GM23338 (cell line): Measurements from ENCODE around the gene LRRFIP1. TPM values are rescaled to one million over a fixed set of nuclear protein-coding genes. Genes with fewer than 3 reads are reported as not detected.

Source experiments
- ATAC-seq: fragments of 200-7000 bp; cut with Tn5 transposase; 3 replicates; pipeline ENCODE4 v1.9.1; 2020
- DNase-seq: peaks from one replicate; pipeline ENCODE4 v3.0.0-alpha.2; 2015; ENCODE audit warnings: low spot score
- H2AFZ ChIP-seq: fragments of 200-600 bp; sonication (generic); 2 replicates; pipeline ENCODE4 v1.8.0; 2016; ENCODE audit warnings: antibody characterized with exemption, mild to moderate bottlenecking, moderate library complexity
- H3F3A ChIP-seq: fragments of 200-600 bp; sonication (generic); replicated peaks from 2 replicates; pipeline ENCODE4 v1.8.0; 2017; ENCODE audit warnings: antibody characterized with exemption, mixed run types, low read depth
- H3K27ac ChIP-seq: fragments of 200-600 bp; sonication (generic); 2 replicates; pipeline ENCODE4 v1.6.1; 2016; ENCODE audit warnings: low read depth
- H3K27me3 ChIP-seq: fragments of 200-600 bp; sonication (generic); 2 replicates; pipeline ENCODE4 v1.8.0; 2016; ENCODE audit warnings: mild to moderate bottlenecking, mixed run types, moderate library complexity; ENCODE audit not compliant: insufficient read depth
- H3K36me3 ChIP-seq: fragments of 200-600 bp; sonication (generic); 2 replicates; pipeline ENCODE4 v1.8.0; 2016; ENCODE audit warnings: mild to moderate bottlenecking; ENCODE audit not compliant: insufficient read depth
- H3K4me1 ChIP-seq: fragments of 200-600 bp; sonication (generic); 2 replicates; pipeline ENCODE4 v1.8.0; 2016; ENCODE audit warnings: mild to moderate bottlenecking, moderate library complexity; ENCODE audit not compliant: insufficient read depth
- H3K4me2 ChIP-seq: fragments of 200-600 bp; sonication (generic); 2 replicates; pipeline ENCODE4 v1.7.1; 2017; ENCODE audit warnings: mixed run types
- H3K4me3 ChIP-seq: fragments of 200-600 bp; sonication (generic); 2 replicates; pipeline ENCODE4 v1.6.1; 2016; ENCODE audit warnings: mixed run types
- H3K79me2 ChIP-seq: fragments of 200-600 bp; sonication (generic); replicated peaks from 2 replicates; pipeline ENCODE4 v1.8.0; 2017; ENCODE audit warnings: mild to moderate bottlenecking; ENCODE audit not compliant: insufficient read depth
- H3K9me2 ChIP-seq: fragments of 200-600 bp; sonication (generic); 2 replicates; pipeline ENCODE4 v1.8.0; 2017; ENCODE audit not compliant: insufficient read depth
- H4K20me1 ChIP-seq: fragments of 200-600 bp; sonication (generic); replicated peaks from 2 replicates; pipeline ENCODE4 v1.8.0; 2017; ENCODE audit warnings: mild to moderate bottlenecking; ENCODE audit not compliant: insufficient read depth
- H3K27ac Mint-ChIP-seq: 2 replicates; pipeline ENCODE4 v1.8.0; 2020; ENCODE audit warnings: inconsistent platforms, mild to moderate bottlenecking, moderate library complexity, mixed read lengths
- H3K27me3 Mint-ChIP-seq: 3 replicates; pipeline ENCODE4 v1.8.0; 2022; ENCODE audit warnings: low read depth, mild to moderate bottlenecking, moderate library complexity, mixed read lengths, inconsistent platforms; ENCODE audit not compliant: insufficient read depth, poor library complexity
- H3K36me3 Mint-ChIP-seq: 3 replicates; pipeline ENCODE4 v1.8.0; 2021; ENCODE audit warnings: low read depth, mild to moderate bottlenecking, inconsistent platforms, moderate library complexity, mixed read lengths
- H3K4me1 Mint-ChIP-seq: 3 replicates; pipeline ENCODE4 v1.8.0; 2020; ENCODE audit warnings: mild to moderate bottlenecking, inconsistent platforms, mixed read lengths
- H3K4me3 Mint-ChIP-seq: 3 replicates; pipeline ENCODE4 v1.8.0; 2021; ENCODE audit warnings: moderate library complexity, mild to moderate bottlenecking, inconsistent platforms, mixed read lengths
- H3K9me3 Mint-ChIP-seq: 3 replicates; pipeline ENCODE4 v1.8.0; 2020; ENCODE audit warnings: moderate library complexity, mild to moderate bottlenecking, inconsistent platforms, mixed read lengths
- NANOG ChIP-seq: IDR thresholded peaks from 2 replicates; pipeline ENCODE4 v1.6.1; 2016; ENCODE audit warnings: antibody characterized with exemption, borderline replicate concordance
- POLR2AphosphoS5 ChIP-seq: IDR thresholded peaks from 2 replicates; pipeline ENCODE4 v1.6.1; 2016; ENCODE audit warnings: antibody characterized with exemption, low read depth
- polyA plus RNA-seq: library from polyadenylated mRNA; unstranded; fragments of >200 nt; fragmentation: Nextera tagmentation; extraction: Ambion mirVana; gene quantifications from 2 replicates; pipeline ENCODE4 v1.2.1, GENCODE V29; 2016
- total RNA-seq: library from RNA; depleted of rRNA; stranded (reverse); fragments of >200 nt; shearing (Covaris generic); gene quantifications from 2 replicates; pipeline ENCODE4 v1.2.3, GENCODE V29; 2014
- TF ChIP-seq, protein P1 (sequence below): fragments of 250-450 bp; sonication (Bioruptor Pico); IDR thresholded peaks from 2 replicates; pipeline ENCODE4 v1.5.0; 2020; ENCODE audit warnings: mild to moderate bottlenecking, moderate library complexity
- TF ChIP-seq, protein P2 (sequence below): IDR thresholded peaks from one replicate; pipeline ENCODE4 v1.6.1; 2018; ENCODE audit warnings: antibody characterized with exemption; ENCODE audit not compliant: unreplicated experiment

LRRFIP1 gene
- total and polyA plus RNA-seq, 2 experiments from 2014 or later = 59.6 to 178 TPM

DNA sequence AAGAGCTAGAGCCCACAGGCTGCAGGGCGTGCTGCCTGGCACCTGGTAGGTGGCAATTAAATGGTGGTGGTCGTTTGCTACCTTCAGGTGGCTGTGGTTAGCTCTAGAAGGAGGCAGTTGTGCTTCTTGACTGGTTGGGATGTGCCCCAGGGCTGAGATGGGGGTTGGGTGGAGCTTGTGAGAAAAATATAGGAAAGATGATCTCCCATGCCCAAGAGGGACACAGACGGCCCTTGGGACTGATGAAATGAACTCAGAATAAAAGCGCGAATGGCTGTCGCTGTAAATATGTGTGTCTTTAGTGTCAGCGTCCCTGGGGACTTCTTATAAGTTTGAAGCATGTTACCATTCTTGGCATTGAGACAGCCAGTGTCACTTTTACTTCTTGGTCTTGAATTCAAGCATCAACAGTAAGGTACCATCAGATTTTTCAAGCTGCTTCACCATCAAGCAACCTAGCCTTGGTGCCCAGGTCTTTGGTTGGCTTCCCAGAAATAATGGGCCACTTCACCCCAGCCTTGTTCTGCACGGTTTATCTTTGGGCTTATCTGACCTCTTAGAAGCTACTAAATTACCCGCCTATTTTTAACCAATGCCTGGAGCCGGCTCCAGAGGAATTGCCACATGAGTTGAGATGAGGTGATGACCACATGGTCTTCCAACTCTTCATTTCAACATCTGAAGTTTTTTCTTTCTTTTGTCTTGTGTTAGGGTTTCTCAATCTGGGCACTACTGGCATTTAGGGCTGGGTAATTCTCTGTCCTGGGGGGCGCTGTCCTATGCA lies 11.9 kb downstream of the LRRFIP1 start:
- no peaks in the 10 kb centered on the region for H3K4me1 Mint-ChIP-seq
- H3K27me3 Mint-ChIP-seq = peaks cover 3% of the 10 kb centered on the region
- TF ChIP-seq NANOG (no peak), POLR2AphosphoS5 (no peak)
- TF ChIP-seq, protein P1, sequence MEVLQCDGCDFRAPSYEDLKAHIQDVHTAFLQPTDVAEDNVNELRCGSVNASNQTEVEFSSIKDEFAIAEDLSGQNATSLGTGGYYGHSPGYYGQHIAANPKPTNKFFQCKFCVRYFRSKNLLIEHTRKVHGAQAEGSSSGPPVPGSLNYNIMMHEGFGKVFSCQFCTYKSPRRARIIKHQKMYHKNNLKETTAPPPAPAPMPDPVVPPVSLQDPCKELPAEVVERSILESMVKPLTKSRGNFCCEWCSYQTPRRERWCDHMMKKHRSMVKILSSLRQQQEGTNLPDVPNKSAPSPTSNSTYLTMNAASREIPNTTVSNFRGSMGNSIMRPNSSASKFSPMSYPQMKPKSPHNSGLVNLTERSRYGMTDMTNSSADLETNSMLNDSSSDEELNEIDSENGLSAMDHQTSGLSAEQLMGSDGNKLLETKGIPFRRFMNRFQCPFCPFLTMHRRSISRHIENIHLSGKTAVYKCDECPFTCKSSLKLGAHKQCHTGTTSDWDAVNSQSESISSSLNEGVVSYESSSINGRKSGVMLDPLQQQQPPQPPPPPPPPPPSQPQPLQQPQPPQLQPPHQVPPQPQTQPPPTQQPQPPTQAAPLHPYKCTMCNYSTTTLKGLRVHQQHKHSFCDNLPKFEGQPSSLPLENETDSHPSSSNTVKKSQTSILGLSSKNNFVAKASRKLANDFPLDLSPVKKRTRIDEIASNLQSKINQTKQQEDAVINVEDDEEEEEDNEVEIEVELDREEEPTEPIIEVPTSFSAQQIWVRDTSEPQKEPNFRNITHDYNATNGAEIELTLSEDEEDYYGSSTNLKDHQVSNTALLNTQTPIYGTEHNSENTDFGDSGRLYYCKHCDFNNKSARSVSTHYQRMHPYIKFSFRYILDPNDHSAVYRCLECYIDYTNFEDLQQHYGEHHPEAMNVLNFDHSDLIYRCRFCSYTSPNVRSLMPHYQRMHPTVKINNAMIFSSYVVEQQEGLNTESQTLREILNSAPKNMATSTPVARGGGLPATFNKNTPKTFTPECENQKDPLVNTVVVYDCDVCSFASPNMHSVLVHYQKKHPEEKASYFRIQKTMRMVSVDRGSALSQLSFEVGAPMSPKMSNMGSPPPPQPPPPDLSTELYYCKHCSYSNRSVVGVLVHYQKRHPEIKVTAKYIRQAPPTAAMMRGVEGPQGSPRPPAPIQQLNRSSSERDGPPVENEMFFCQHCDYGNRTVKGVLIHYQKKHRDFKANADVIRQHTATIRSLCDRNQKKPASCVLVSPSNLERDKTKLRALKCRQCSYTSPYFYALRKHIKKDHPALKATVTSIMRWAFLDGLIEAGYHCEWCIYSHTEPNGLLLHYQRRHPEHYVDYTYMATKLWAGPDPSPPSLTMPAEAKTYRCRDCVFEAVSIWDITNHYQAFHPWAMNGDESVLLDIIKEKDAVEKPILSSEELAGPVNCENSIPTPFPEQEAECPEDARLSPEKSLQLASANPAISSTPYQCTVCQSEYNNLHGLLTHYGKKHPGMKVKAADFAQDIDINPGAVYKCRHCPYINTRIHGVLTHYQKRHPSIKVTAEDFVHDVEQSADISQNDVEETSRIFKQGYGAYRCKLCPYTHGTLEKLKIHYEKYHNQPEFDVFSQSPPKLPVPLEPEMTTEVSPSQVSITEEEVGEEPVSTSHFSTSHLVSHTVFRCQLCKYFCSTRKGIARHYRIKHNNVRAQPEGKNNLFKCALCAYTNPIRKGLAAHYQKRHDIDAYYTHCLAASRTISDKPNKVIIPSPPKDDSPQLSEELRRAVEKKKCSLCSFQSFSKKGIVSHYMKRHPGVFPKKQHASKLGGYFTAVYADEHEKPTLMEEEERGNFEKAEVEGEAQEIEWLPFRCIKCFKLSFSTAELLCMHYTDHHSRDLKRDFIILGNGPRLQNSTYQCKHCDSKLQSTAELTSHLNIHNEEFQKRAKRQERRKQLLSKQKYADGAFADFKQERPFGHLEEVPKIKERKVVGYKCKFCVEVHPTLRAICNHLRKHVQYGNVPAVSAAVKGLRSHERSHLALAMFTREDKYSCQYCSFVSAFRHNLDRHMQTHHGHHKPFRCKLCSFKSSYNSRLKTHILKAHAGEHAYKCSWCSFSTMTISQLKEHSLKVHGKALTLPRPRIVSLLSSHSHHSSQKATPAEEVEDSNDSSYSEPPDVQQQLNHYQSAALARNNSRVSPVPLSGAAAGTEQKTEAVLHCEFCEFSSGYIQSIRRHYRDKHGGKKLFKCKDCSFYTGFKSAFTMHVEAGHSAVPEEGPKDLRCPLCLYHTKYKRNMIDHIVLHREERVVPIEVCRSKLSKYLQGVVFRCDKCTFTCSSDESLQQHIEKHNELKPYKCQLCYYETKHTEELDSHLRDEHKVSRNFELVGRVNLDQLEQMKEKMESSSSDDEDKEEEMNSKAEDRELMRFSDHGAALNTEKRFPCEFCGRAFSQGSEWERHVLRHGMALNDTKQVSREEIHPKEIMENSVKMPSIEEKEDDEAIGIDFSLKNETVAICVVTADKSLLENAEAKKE (CRISPR knock-in tag) = no peak
- TF ChIP-seq, protein P2, sequence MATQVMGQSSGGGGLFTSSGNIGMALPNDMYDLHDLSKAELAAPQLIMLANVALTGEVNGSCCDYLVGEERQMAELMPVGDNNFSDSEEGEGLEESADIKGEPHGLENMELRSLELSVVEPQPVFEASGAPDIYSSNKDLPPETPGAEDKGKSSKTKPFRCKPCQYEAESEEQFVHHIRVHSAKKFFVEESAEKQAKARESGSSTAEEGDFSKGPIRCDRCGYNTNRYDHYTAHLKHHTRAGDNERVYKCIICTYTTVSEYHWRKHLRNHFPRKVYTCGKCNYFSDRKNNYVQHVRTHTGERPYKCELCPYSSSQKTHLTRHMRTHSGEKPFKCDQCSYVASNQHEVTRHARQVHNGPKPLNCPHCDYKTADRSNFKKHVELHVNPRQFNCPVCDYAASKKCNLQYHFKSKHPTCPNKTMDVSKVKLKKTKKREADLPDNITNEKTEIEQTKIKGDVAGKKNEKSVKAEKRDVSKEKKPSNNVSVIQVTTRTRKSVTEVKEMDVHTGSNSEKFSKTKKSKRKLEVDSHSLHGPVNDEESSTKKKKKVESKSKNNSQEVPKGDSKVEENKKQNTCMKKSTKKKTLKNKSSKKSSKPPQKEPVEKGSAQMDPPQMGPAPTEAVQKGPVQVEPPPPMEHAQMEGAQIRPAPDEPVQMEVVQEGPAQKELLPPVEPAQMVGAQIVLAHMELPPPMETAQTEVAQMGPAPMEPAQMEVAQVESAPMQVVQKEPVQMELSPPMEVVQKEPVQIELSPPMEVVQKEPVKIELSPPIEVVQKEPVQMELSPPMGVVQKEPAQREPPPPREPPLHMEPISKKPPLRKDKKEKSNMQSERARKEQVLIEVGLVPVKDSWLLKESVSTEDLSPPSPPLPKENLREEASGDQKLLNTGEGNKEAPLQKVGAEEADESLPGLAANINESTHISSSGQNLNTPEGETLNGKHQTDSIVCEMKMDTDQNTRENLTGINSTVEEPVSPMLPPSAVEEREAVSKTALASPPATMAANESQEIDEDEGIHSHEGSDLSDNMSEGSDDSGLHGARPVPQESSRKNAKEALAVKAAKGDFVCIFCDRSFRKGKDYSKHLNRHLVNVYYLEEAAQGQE = no peak
- H3K4me2 ChIP-seq = no peak overlapping the region
- no peak for ATAC-seq
- 0 out of 2 replicates have a peak, but pooled peaks cover 4% of the 10 kb centered on the region for H4K20me1 ChIP-seq
- no peak overlapping the region for H2AFZ ChIP-seq
- H3K4me3 Mint-ChIP-seq = no peak overlapping the region
- H3K27ac ChIP-seq = no peak overlapping the region
- H3K36me3 ChIP-seq = 0 out of 2 replicates have a peak, but pooled peaks cover 4% of the 10 kb centered on the region
- DNase-seq = no peak
- peaks cover 44% of the 10 kb centered on the region for H3K36me3 Mint-ChIP-seq
- peaks cover 30% of the 10 kb centered on the region for H3K9me3 Mint-ChIP-seq
- H3K9me2 ChIP-seq = peaks cover 3% of the 10 kb centered on the region; the same call in 1 of the 2 replicates
- no peaks in the 10 kb centered on the region for H3F3A ChIP-seq
- peaks cover 9% of the 10 kb centered on the region for H3K27me3 ChIP-seq
- no peaks in the 10 kb centered on the region for H3K4me1 ChIP-seq
- H3K27ac Mint-ChIP-seq = no peak overlapping the region
- H3K79me2 ChIP-seq = peaks cover 21% of the 10 kb centered on the region
- no peak overlapping the region for H3K4me3 ChIP-seq
